SK-N-SH treated with all-trans-retinoic acid at 6 μM for 48 hours (cell line): ENCODE measurements around the gene PTPRN2.

Experiments used
- ARNTL ChIP-seq: fragments of 450-650 bp; formaldehyde crosslinking; IDR thresholded peaks from 2 replicates; pipeline ENCODE4 v1.5.0; 2020; ENCODE audit warnings: low read depth, mild to moderate bottlenecking, moderate library complexity, borderline replicate concordance
- CREB5 ChIP-seq: fragments of 250-450 bp; sonication (Bioruptor Pico); IDR thresholded peaks from 2 replicates; pipeline ENCODE4 v1.5.1; 2020; ENCODE audit warnings: low read depth, mild to moderate bottlenecking, moderate library complexity
- CSRNP3 ChIP-seq: fragments of 250-450 bp; sonication (Bioruptor Pico); IDR thresholded peaks from 2 replicates; pipeline ENCODE4 v1.5.1; 2021; ENCODE audit warnings: mild to moderate bottlenecking, moderate library complexity
- ESRRG ChIP-seq: fragments of 250-450 bp; sonication (Bioruptor Pico); IDR thresholded peaks from 2 replicates; pipeline ENCODE4 v1.6.1; 2021; ENCODE audit warnings: mild to moderate bottlenecking
- ISL1 ChIP-seq: fragments of 250-450 bp; sonication (Bioruptor Pico); IDR thresholded peaks from 2 replicates; pipeline ENCODE4 v2.1.2; 2022; ENCODE audit warnings: mild to moderate bottlenecking, moderate library complexity
- PATZ1 ChIP-seq: fragments of 250-450 bp; sonication (Bioruptor Pico); IDR thresholded peaks from 2 replicates; pipeline ENCODE4 v1.8.0; 2020; ENCODE audit warnings: mild to moderate bottlenecking, moderate library complexity, borderline replicate concordance
- ZFP3 ChIP-seq: fragments of 250-450 bp; sonication (Bioruptor Pico); IDR thresholded peaks from 2 replicates; pipeline ENCODE4 v1.5.0; 2020; ENCODE audit warnings: mild to moderate bottlenecking, moderate library complexity
- ZFP30 ChIP-seq: fragments of 450-650 bp; formaldehyde crosslinking; IDR thresholded peaks from 2 replicates; pipeline ENCODE4 v1.5.0; 2022; ENCODE audit warnings: mild to moderate bottlenecking, moderate library complexity
- ZNF70 ChIP-seq: fragments of 450-650 bp; formaldehyde crosslinking; IDR thresholded peaks from 2 replicates; pipeline ENCODE4 v1.5.0; 2020; ENCODE audit warnings: mild to moderate bottlenecking, moderate library complexity

- TF ChIP-seq CREB5 (CRISPR knock-in tag) (no peak), ESRRG (CRISPR knock-in tag) (no peak), ZNF70 (CRISPR knock-in tag) (no peak), ISL1 (CRISPR knock-in tag) (no peak), ARNTL (CRISPR knock-in tag) (no peak), CSRNP3 (CRISPR knock-in tag) (no peak), PATZ1 (CRISPR knock-in tag) (no peak), ZFP30 (no peak), ZFP3 (CRISPR knock-in tag) (no peak)
These were observed 1046.1 kb downstream of the PTPRN2 start for GRCh38 chr7:157541295-157542067.
